Stimulated activated CD4-positive, alpha-beta T cell treated with anti-CD3 and anti-CD28 coated beads, Interleukin-1b, Interleukin-23, amount 100 ng/mL, for 24 hours (primary cell): ENCODE data around the gene NPIPB5.
"Not testable (repeated sequence)": the region's sequence is repeated elsewhere in the genome, so short reads cannot be mapped to it uniquely, and the experiment has no call there.

Source experiments
- DNase-seq, 4 experiments: peaks; one replicate each; pipeline ENCODE4 v3.0.0-alpha.2; 2020; ENCODE audit warnings: low read depth in 4 of 4, low spot score in 1 of 4

Gene NPIPB5

DNA sequence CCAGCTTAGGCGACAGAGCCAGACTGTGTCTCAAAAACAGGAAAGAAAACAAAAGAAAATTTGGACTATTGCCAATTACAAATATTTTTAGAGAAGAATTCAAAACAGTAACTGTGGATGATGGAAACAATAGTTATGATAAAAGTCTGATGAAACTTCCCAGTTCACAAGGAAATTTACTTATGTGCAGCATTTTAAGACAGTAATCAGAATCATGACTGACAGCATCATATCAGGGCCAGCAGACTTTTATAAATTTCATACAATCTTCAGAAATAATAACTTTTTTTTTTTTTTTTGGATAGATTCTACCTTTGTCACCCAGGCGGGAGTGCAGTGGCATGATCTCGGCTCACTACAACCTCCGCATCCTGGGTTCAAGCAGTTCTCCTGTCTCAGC lies at the start of gene NPIPB5:
Gene NPIPB5 (plus strand): TSS at position 301 of the 400 bp plus-strand sequence. CDS start 2,911 bp downstream, outside the sequence.
- DNase-seq = not testable (repeated sequence)

- DNase-seq = not testable (repeated sequence)
Measured at GRCh38 chr16:22468846-22469245, 41.8 kb upstream of the NPIPB5 start.

DNA sequence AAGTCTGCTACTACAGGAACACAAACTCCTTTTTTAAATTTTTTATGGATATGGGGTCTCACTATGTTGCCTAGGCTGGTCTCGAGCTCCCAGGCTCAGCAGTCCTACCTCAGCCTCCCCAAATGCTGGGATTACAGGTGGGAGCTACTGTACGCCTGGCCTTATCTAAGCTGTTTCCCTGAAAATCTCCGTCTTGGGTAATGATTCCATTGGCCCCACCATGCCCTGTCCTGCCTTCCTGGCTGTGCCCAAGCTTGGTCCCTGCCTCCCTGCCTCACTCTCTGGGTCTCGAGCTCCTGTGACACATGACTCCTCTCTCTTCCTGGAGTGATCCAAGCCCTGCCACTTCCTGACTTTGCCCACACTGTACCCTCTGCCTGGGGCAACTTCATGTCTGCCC lies 27.3 kb downstream of the NPIPB5 start:
- not testable (repeated sequence) for DNase-seq

DNA sequence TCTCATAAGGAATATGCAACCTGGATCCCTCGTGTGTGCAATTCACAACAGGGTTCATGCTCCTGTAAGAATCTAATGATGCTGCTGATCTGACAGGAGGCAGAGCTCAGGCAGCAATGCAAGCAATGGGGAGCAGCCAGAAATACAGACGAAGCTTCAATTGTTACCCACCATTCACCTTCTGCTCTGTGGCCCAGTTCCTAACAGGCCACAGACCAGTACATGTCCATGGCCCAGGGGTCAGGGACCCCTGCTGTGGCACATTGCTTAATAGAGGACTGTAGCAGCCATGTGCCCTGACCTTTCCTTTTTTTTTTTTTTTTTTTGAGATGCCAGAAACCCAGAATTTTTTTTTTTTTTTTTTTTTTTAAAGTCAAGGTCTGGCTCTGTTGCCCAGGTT lies 34.1 kb downstream of the NPIPB5 start:
- DNase-seq = not testable (repeated sequence)

GRCh38 chr16:22546630-22547029 lies 35.9 kb downstream of the NPIPB5 start:
- DNase-seq = not testable (repeated sequence)

- DNase-seq = not testable (repeated sequence)
Measured at GRCh38 chr16:22547170-22547765, 36.6 kb downstream of the NPIPB5 start.

DNA sequence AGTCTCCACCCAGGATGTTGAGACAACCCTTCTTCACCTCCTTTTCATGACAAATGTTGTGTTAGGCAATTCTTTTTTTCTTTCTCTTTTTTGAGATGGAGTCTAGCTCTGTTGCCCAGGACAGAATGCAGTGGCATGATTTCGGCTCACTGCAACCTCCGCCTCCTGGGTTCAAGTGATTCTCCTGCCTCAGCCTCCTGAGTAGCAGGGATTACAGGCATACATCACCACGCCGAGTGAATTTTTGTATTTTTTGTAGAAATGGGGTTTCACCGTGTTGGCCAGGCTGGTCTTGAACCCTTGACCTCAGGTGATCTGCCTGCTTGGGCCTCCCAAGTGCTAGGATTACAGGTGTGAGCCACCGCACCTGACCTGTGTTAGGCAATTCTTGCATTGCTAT lies 39.2 kb downstream of the NPIPB5 start:
- not testable (repeated sequence) for DNase-seq

DNA sequence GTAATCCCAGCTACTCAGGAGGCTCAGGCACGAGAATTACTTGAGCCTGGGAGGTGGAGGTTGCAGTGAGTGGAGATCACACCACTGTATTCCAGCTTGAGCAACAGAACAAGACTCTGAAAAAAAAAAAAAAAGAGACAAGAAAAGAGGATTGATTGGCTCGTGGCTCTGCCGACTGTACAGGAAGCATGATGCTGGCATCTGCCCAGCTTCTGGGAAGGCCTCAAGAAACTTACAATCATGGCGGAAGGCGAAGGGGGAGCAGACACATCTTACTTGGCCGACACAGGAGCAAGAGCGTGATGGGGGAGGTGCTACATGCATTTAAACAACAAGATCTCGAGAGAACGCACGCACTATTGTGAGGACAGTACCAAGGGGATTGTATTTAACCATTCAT lies 40.5 kb downstream of the NPIPB5 start:
- DNase-seq = not testable (repeated sequence)

- not testable (repeated sequence) for DNase-seq
Measured at GRCh38 chr16:22551651-22552050, 41.0 kb downstream of the NPIPB5 start.

- DNase-seq = not testable (repeated sequence)
Measured at GRCh38 chr16:22556759-22557158, 46.1 kb downstream of the NPIPB5 start.
